HepG2 (cell line): ENCODE data around the gene FAM174C. TPM values are rescaled to one million over a fixed set of nuclear protein-coding genes. Genes with fewer than 3 reads are reported as not detected.

Source experiments
- ATAC-seq: fragments of 200-7000 bp; cut with Tn5 transposase; 3 replicates; pipeline ENCODE4 v1.9.1; 2020; ENCODE audit warnings: mild to moderate bottlenecking, moderate library complexity
- BruUV-seq: library from RNA; stranded (reverse); fragments of 400-500 nt; replicated peaks from 2 replicates; lab custom pipeline; 2021; lab: Mats Ljungman, UMichigan
- CTCF ChIA-PET: fragments of 300-600 bp; formaldehyde crosslinking; extraction: SDS; loops from one replicate; lab custom pipeline; 2021; ENCODE audit warnings: low total read pairs, inconsistent platforms, low intra/inter-chr PET ratio; lab: Yijun Ruan, JAX
- POLR2A ChIA-PET: fragments of 350-600 bp; sonication (Branson Sonifier 250); formaldehyde crosslinking; loops from one replicate; lab custom pipeline; 2020; ENCODE audit warnings: antibody characterized with exemption, inconsistent platforms; lab: Yijun Ruan, JAX
- DNase-seq: peaks from one replicate; pipeline ENCODE4 v3.0.0-alpha.2; 2015; ENCODE audit warnings: low spot score
- FAIRE-seq: peaks from 3 replicates; lab custom pipeline; 2011; peaks lifted over from hg19 to GRCh38; lab: Jason Lieb, UNC
- H2AFZ ChIP-seq: one replicate; pipeline ENCODE4 v1.6.1; 2011; ENCODE audit warnings: low read length, inconsistent platforms
- H3K27ac ChIP-seq: fragments of 300-600 bp; 3 replicates; pipeline ENCODE4 v1.8.0; 2011; ENCODE audit warnings: mixed run types, mild to moderate bottlenecking, mixed read lengths, low read length, inconsistent platforms; ENCODE audit not compliant: insufficient read depth; ENCODE audit errors: extremely low read length
- H3K27me3 ChIP-seq, 2 experiments: fragments of 200-600 bp in 1 of 2; 2 replicates in 1 of 2; 3 replicates in 1 of 2; pipeline versions ENCODE4 v1.6.0 to v1.8.0; 2011; ENCODE audit warnings: low read length in 2 of 2, mild to moderate bottlenecking in 2 of 2, moderate library complexity in 2 of 2, inconsistent platforms in 1 of 2; ENCODE audit not compliant: insufficient read depth in 2 of 2, control insufficient read depth in 1 of 2
- H3K36me3 ChIP-seq, 2 experiments: fragments of 200-600 bp in 1 of 2; replicated peaks in 1 of 2; 2 replicates in 1 of 2; 3 replicates in 1 of 2; pipeline versions ENCODE4 v1.5.1 to v1.8.0; 2011; ENCODE audit warnings: low read length in 2 of 2, inconsistent platforms in 1 of 2; ENCODE audit not compliant: insufficient read depth in 2 of 2, control insufficient read depth in 1 of 2
- H3K4me1 ChIP-seq: 2 replicates; pipeline ENCODE4 v1.5.1; 2012; ENCODE audit warnings: low read length, inconsistent platforms; ENCODE audit not compliant: insufficient read depth
- H3K4me2 ChIP-seq: 2 replicates; pipeline ENCODE4 v1.6.0; 2011; ENCODE audit warnings: low read depth, low read length, inconsistent platforms
- H3K4me3 ChIP-seq, 3 experiments: fragments of 200-600 bp in 1 of 3; sonication (generic), shearing (Covaris generic) in 1 of 3; replicated peaks in 1 of 3; 2 replicates each; pipeline ENCODE4 v1.5.1; 2011 to 2016; ENCODE audit warnings: low read length in 3 of 3, inconsistent platforms in 2 of 3, low read depth in 2 of 3, mild to moderate bottlenecking in 2 of 3, control low read depth in 1 of 3, mixed read lengths in 1 of 3; ENCODE audit not compliant: insufficient read depth in 1 of 3
- H3K79me2 ChIP-seq: one replicate; pipeline ENCODE4 v1.6.1; 2011; ENCODE audit warnings: low read length, inconsistent platforms; ENCODE audit not compliant: insufficient read depth
- H3K9ac ChIP-seq: 2 replicates; pipeline ENCODE4 v1.6.0; 2011; ENCODE audit warnings: mild to moderate bottlenecking, low read depth, low read length, inconsistent platforms; ENCODE audit not compliant: insufficient read depth
- H3K9me3 ChIP-seq: 2 replicates; pipeline ENCODE4 v1.5.1; 2012; ENCODE audit warnings: mild to moderate bottlenecking, low read length
- H4K20me1 ChIP-seq: 2 replicates; pipeline ENCODE4 v1.6.0; 2011; ENCODE audit warnings: inconsistent platforms, mild to moderate bottlenecking, low read length, moderate library complexity; ENCODE audit not compliant: insufficient read depth
- DR1 ChIP-seq: sonication (generic); formaldehyde crosslinking; IDR thresholded peaks from 2 replicates; pipeline ENCODE4 v1.8.0; 2021; ENCODE audit warnings: mild to moderate bottlenecking, missing genetic modification reagents, inconsistent platforms
- IRF1 ChIP-seq: sonication (generic); formaldehyde crosslinking; IDR thresholded peaks from 2 replicates; pipeline ENCODE4 v1.4.0; 2020; ENCODE audit warnings: low read depth, mild to moderate bottlenecking, missing genetic modification reagents
- IRF9 ChIP-seq: sonication (generic); formaldehyde crosslinking; IDR thresholded peaks from 2 replicates; pipeline ENCODE4 v1.8.0; 2022; ENCODE audit warnings: missing genetic modification reagents, mild to moderate bottlenecking, borderline replicate concordance
- KAT2B ChIP-seq: fragments of 150-350 bp; IDR thresholded peaks from 2 replicates; pipeline ENCODE4 v1.6.1; 2014; ENCODE audit warnings: low read depth, low read length, borderline replicate concordance
- NFATC3 ChIP-seq: sonication (generic); formaldehyde crosslinking; IDR thresholded peaks from 2 replicates; pipeline ENCODE4 v1.5.1; 2020; ENCODE audit warnings: mild to moderate bottlenecking, missing genetic modification reagents
- RNF219 ChIP-seq: sonication (generic); formaldehyde crosslinking; IDR thresholded peaks from 2 replicates; pipeline ENCODE4 v1.5.0; 2020; ENCODE audit warnings: mild to moderate bottlenecking, missing genetic modification reagents
- SALL2 ChIP-seq: sonication (generic); formaldehyde crosslinking; IDR thresholded peaks from 2 replicates; pipeline ENCODE4 v1.8.1; 2023; ENCODE audit warnings: mild to moderate bottlenecking, missing genetic modification reagents, inconsistent platforms
- SRSF9 ChIP-seq: fragments of 200-400 bp; formaldehyde crosslinking; IDR thresholded peaks from 2 replicates; pipeline ENCODE4 v1.6.1; 2018; ENCODE audit warnings: borderline replicate concordance, mild to moderate bottlenecking, low read depth, low read length; ENCODE audit not compliant: insufficient read depth, poor library complexity, severe bottlenecking
- YEATS2 ChIP-seq: sonication (generic); formaldehyde crosslinking; IDR thresholded peaks from 2 replicates; pipeline ENCODE4 v1.4.0; 2020; ENCODE audit warnings: missing genetic modification reagents, borderline replicate concordance
- ZBTB39 ChIP-seq: sonication (generic); formaldehyde crosslinking; IDR thresholded peaks from 2 replicates; pipeline ENCODE4 v1.5.0; 2020; ENCODE audit warnings: missing genetic modification reagents
- ZNF17 ChIP-seq: sonication (generic); formaldehyde crosslinking; IDR thresholded peaks from 2 replicates; pipeline ENCODE4 v1.5.0; 2020; ENCODE audit warnings: mild to moderate bottlenecking, missing genetic modification reagents
- ZNF274 ChIP-seq: sonication (generic); formaldehyde crosslinking; IDR thresholded peaks from 2 replicates; pipeline ENCODE4 v1.5.1; 2020; ENCODE audit warnings: mild to moderate bottlenecking, missing genetic modification reagents
- ZNF501 ChIP-seq: sonication (generic); formaldehyde crosslinking; IDR thresholded peaks from 2 replicates; pipeline ENCODE4 v1.5.1; 2020; ENCODE audit warnings: mild to moderate bottlenecking, moderate library complexity, missing genetic modification reagents
- ZNF558 ChIP-seq: sonication (generic); formaldehyde crosslinking; IDR thresholded peaks from 2 replicates; pipeline ENCODE4 v1.9.0; 2022; ENCODE audit warnings: mild to moderate bottlenecking, missing genetic modification reagents, borderline replicate concordance
- ZSCAN29 ChIP-seq: sonication (generic); formaldehyde crosslinking; conservative IDR thresholded peaks from 2 replicates; pipeline ENCODE4 v1.4.0; 2020; ENCODE audit warnings: mild to moderate bottlenecking, missing genetic modification reagents
- WGBS: methylation state at CpG from one replicate; pipeline ENCODE4 v1.1.6; 2017; ENCODE audit warnings: low lambda C conversion rate; 5-methylcytosine and 5-hydroxymethylcytosine counted together
- in situ Hi-C: cut with HindIII; loops from 2 replicates; pipeline ENCODE4 v1.10.0; 2017; ENCODE audit warnings: low pct_unique_long_range_greater_than_20kb; ENCODE audit not compliant: extremely low pct_ligation_motif_present
- intact Hi-C: fragments of 100-400 bp; cut with micrococcal nuclease; formaldehyde crosslinking; loops from one replicate; pipeline ENCODE4 v1.10.0; 2022; ENCODE audit not compliant: unreplicated experiment
- polyA plus RNA-seq, 8 experiments: library from polyadenylated mRNA; depleted of rRNA in 3 of 8; stranded (reverse) in 7 of 8; unstranded in 1 of 8; fragments of >200 nt; fragmentation: Illumina TruSeq in 4 of 8; extraction: Trizol in 4 of 8; gene quantifications; 2 replicates each; pipeline versions ENCODE4 v1.2.1 to v1.2.3, GENCODE V29; 2011 to 2016; ENCODE audit warnings: low read depth in 4 of 8, missing spikeins in 1 of 8, mixed read lengths in 1 of 8; ENCODE audit not compliant: insufficient read depth in 1 of 8
- total RNA-seq, 5 experiments: library from RNA; depleted of rRNA; stranded (reverse); fragments of >200 nt; fragmentation: Illumina TruSeq; extraction: Trizol; gene quantifications; 2 replicates each; pipeline ENCODE4 v1.2.3, GENCODE V29; 2016; ENCODE audit warnings: low read depth in 1 of 5

FAM174C gene
- total and polyA plus RNA-seq, 2 of the 13 experiments (the other 11 are each of a cell fraction or from before 2014, with no cell fraction given): 19.5 to 31.3 TPM

GRCh38 chr19:1253514-1254080 is 21.7 kb upstream of the FAM174C start:
- CTCF ChIA-PET: no interaction called here
- no peaks in the 10 kb centered on the region for H3K9me3 ChIP-seq
- in situ Hi-C loops: no loop called here
- H3K79me2 ChIP-seq: peaks cover 35% of the 10 kb centered on the region
- H3K4me2 ChIP-seq: peak overlapping the region; percentile 87
- peaks cover 60% of the 10 kb centered on the region; the same call in 1 of the 2 replicates for H4K20me1 ChIP-seq
- peak; percentile 34 for ATAC-seq
- peaks cover 53% of the 10 kb centered on the region for H3K4me1 ChIP-seq
- WGBS: 40% methylated on average over 15 of the region's 23 CpGs
- H2AFZ ChIP-seq: no peak overlapping the region
- no peaks in the 10 kb centered on the region; a peak in 1 of 5 replicates for H3K27me3 ChIP-seq
- POLR2A ChIA-PET: interaction anchor here (0.9 to 13.7 kb wide), 10 partner anchors 9 to 155 kb away, joined by 3 to 668 read pairs (median 6); partner anchors contain the start of genes ATP5F1D, CIRBP, EFNA2 and FAM174C
- H3K27ac ChIP-seq: peak overlapping the region; percentile 94
- peak; percentile 85 for DNase-seq
- peak overlapping the region; percentile 86 to 90 (median 88); a peak in 3 of 6 replicates for H3K4me3 ChIP-seq
- FAIRE-seq: peak; percentile 77
- H3K36me3 ChIP-seq: peaks cover 20 to 48% of the 10 kb centered on the region in 2 experiments
- H3K9ac ChIP-seq: peak overlapping the region; percentile 92
- intact Hi-C loops: no loop called here
- BruUV-seq: no TSS peak
- no peak for TF ChIP-seq NFATC3 (CRISPR knock-in tag)
- no peak; the same call in 1 of the 2 replicates for TF ChIP-seq DR1 (CRISPR knock-in tag)
- no peak for TF ChIP-seq KAT2B
- TF ChIP-seq RNF219 (CRISPR knock-in tag): no peak
- TF ChIP-seq SRSF9: no peak
- TF ChIP-seq YEATS2 (CRISPR knock-in tag): no peak
- no peak for TF ChIP-seq ZNF17 (CRISPR knock-in tag)
- no peak for TF ChIP-seq IRF9
- no peak for TF ChIP-seq SALL2
- TF ChIP-seq ZNF501 (CRISPR knock-in tag): peak; percentile 27; the same call in 1 of the 2 replicates
- TF ChIP-seq ZBTB39 (CRISPR knock-in tag): no peak
- TF ChIP-seq ZNF274: no peak
- TF ChIP-seq IRF1 (CRISPR knock-in tag): no peak
- TF ChIP-seq ZSCAN29 (CRISPR knock-in tag): no peak
- TF ChIP-seq ZNF558 (CRISPR knock-in tag): no peak
